ENCODE data around the gene FUT7. TPM values are rescaled to one million over a fixed set of nuclear protein-coding genes. Genes with fewer than 3 reads are reported as not detected.

The FUT7 gene, protein sequence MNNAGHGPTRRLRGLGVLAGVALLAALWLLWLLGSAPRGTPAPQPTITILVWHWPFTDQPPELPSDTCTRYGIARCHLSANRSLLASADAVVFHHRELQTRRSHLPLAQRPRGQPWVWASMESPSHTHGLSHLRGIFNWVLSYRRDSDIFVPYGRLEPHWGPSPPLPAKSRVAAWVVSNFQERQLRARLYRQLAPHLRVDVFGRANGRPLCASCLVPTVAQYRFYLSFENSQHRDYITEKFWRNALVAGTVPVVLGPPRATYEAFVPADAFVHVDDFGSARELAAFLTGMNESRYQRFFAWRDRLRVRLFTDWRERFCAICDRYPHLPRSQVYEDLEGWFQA
- total RNA-seq, result 1 to 10 TPM in 2 of 3 donors, under 1 TPM in 1; 0.99 to 5.1 (median 3.9) TPM
- total RNA-seq (2013), result 19.9 TPM

GRCh38 chr9:137031904-137032640 lies at the start of gene FUT7:
Gene FUT7, minus strand, starts transcription at chr9:137032088. Its CDS starts 97 bp downstream, at chr9:137031991.
- Histone ChIP-seq H3K4me1 (ENCODE audit: control insufficient read depth, insufficient read depth, low read length) (peaks cover 79% of the 10 kb centered on the region), H3K36me3 (ENCODE audit: control insufficient read depth, insufficient read depth, low read length) (no peaks in the 10 kb centered on the region), H3K27me3 (ENCODE audit: control insufficient read depth, insufficient read depth, low read length) (no peaks in the 10 kb centered on the region), H3K4me3 (ENCODE audit: low read length) (peak within 1 kb of the TSS; percentile 68), H3K9me3 (ENCODE audit: control insufficient read depth, insufficient read depth, low read length) (no peaks in the 10 kb centered on the region), H3K27ac (ENCODE audit: low read length) (peak within 1 kb of the TSS; percentile 73)
- no peak for ATAC-seq
- Mint-ChIP-seq H3K9me3 (no peaks in the 10 kb centered on the region), H3K27me3 (ENCODE audit: low read depth in 2 of 2) (no peaks in the 10 kb centered on the region), H3K36me3 (no peaks in the 10 kb centered on the region), H3K4me1 (peaks cover 39 to 67% of the 10 kb centered on the region in 2 donors), H3K27ac (peak within 1 kb of the TSS; percentile 88 to 91), H3K4me3 (peak within 1 kb of the TSS; percentile 85)
- 17% methylated on average over 16 of the region's 16 CpGs for WGBS (ENCODE audit: insufficient coverage)
- TF ChIP-seq, protein P1, sequence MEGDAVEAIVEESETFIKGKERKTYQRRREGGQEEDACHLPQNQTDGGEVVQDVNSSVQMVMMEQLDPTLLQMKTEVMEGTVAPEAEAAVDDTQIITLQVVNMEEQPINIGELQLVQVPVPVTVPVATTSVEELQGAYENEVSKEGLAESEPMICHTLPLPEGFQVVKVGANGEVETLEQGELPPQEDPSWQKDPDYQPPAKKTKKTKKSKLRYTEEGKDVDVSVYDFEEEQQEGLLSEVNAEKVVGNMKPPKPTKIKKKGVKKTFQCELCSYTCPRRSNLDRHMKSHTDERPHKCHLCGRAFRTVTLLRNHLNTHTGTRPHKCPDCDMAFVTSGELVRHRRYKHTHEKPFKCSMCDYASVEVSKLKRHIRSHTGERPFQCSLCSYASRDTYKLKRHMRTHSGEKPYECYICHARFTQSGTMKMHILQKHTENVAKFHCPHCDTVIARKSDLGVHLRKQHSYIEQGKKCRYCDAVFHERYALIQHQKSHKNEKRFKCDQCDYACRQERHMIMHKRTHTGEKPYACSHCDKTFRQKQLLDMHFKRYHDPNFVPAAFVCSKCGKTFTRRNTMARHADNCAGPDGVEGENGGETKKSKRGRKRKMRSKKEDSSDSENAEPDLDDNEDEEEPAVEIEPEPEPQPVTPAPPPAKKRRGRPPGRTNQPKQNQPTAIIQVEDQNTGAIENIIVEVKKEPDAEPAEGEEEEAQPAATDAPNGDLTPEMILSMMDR (IDR thresholded peaks at IDR 0.05), result no peak
- peak in 1 of 2 donors; percentile 63 for DNase-seq
- intact Hi-C loops (cut with micrococcal nuclease), result no loop called here

DNA sequence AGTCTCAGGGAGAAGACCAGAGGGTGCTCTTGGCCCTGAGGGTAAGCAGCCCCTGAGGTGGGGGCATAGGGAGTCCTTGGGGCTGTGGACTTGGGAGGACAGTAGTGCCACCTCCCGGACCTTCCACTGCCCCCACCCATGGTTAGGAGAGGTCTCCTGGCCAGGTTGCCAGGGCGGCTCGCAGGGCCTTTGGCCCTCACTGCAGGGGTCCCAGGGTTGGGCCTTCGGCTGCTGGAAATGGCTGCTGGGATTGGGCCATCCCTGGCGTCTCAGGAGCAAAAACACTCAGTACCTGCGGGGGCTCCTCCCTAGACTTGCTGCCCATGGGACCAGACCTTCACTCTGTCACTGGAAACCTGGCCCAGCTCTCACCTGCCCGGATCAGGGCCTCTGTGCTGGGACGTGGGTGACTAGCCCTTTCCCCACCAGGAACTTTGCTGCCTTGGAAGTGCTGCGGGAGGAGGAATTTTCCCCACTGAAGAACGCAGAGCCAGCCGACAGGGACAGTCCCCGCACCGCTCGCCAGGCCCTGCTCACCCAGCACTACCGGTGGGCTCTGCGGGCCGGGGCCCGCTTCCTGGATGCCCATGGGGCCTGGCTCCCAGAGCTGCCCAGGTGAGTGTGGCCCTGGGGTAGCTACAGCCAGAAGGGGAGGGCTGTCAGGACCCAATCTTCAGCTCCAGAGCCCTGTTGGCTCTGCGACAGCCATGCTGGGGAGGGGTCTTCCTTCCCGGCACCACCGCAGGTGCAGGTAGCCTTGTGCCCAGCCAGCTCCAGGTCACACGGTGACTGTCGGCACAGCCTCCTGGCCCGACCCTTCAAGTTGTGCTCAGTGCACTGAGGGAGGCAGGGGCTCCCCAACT lies 48.6 kb upstream of the FUT7 start:
- TF ChIP-seq, protein P1 (IDR thresholded peaks at IDR 0.05), result no peak
- no peaks in the 10 kb centered on the region for H3K27me3 Mint-ChIP-seq (ENCODE audit: low read depth in 2 of 2)
- H3K4me1 Mint-ChIP-seq, result peaks cover 1 to 2% of the 10 kb centered on the region in 2 donors
- peak overlapping the region; percentile 47 for H3K4me3 Mint-ChIP-seq
- H3K36me3 Mint-ChIP-seq, result no peaks in the 10 kb centered on the region
- Histone ChIP-seq H3K36me3 (ENCODE audit: control insufficient read depth, insufficient read depth, low read length) (peaks cover 2% of the 10 kb centered on the region), H3K9me3 (ENCODE audit: control insufficient read depth, insufficient read depth, low read length) (no peaks in the 10 kb centered on the region), H3K4me3 (ENCODE audit: low read length) (no peak overlapping the region), H3K4me1 (ENCODE audit: control insufficient read depth, insufficient read depth, low read length) (peaks cover 24% of the 10 kb centered on the region), H3K27me3 (ENCODE audit: control insufficient read depth, insufficient read depth, low read length) (no peaks in the 10 kb centered on the region), H3K27ac (ENCODE audit: low read length) (no peak overlapping the region)
- WGBS (ENCODE audit: insufficient coverage), result 97% methylated on average over 24 of the region's 24 CpGs
- no peak for ATAC-seq
- DNase-seq, result no peak
- intact Hi-C loops (cut with micrococcal nuclease), result no loop called here
- no peaks in the 10 kb centered on the region for H3K9me3 Mint-ChIP-seq
- no peak overlapping the region for H3K27ac Mint-ChIP-seq

- intact Hi-C loops (cut with micrococcal nuclease), result no loop called here
- no peak for ATAC-seq
- no peak overlapping the region for H3K27ac Mint-ChIP-seq
Observed at GRCh38 chr9:137079401-137079787, 47.5 kb upstream of the FUT7 start.

More at GRCh38 chr9:137079401-137079787, 47.5 kb upstream of the FUT7 start:
- H3K4me3 Mint-ChIP-seq, result peak overlapping the region; percentile 47
- H3K9me3 Mint-ChIP-seq, result no peaks in the 10 kb centered on the region
- H3K4me3 ChIP-seq (ENCODE audit: low read length), result no peak overlapping the region
- TF ChIP-seq, protein P1 (IDR thresholded peaks at IDR 0.05), result no peak
- no peaks in the 10 kb centered on the region for H3K9me3 ChIP-seq (ENCODE audit: control insufficient read depth, insufficient read depth, low read length)
- no peaks in the 10 kb centered on the region for H3K36me3 Mint-ChIP-seq
- peaks cover 2% of the 10 kb centered on the region for H3K36me3 ChIP-seq (ENCODE audit: control insufficient read depth, insufficient read depth, low read length)
- H3K27me3 ChIP-seq (ENCODE audit: control insufficient read depth, insufficient read depth, low read length), result no peaks in the 10 kb centered on the region
- DNase-seq, result no peak
- 95% methylated on average over 13 of the region's 13 CpGs for WGBS (ENCODE audit: insufficient coverage)
- H3K27me3 Mint-ChIP-seq (ENCODE audit: low read depth in 2 of 2), result no peaks in the 10 kb centered on the region
- H3K4me1 Mint-ChIP-seq, result no peaks in the 10 kb centered on the region
- H3K27ac ChIP-seq (ENCODE audit: low read length), result no peak overlapping the region
- peaks cover 19% of the 10 kb centered on the region for H3K4me1 ChIP-seq (ENCODE audit: control insufficient read depth, insufficient read depth, low read length)

Measured in natural killer cell (primary cell).